Measurements from ENCODE around the gene ATXN7L1.

The ATXN7L1 gene

GRCh38 chr7:105664816-105665525 lies 211.4 kb downstream of the ATXN7L1 start:
- Histone ChIP-seq H3K27ac (ENCODE audit: low read depth, low read length) (no peak overlapping the region), H3K9me3 (ENCODE audit: control insufficient read depth in 1 of 2, low read length in 2 of 2) (no peaks in the 10 kb centered on the region), H3K4me1 (ENCODE audit: control insufficient read depth in 1 of 2, insufficient read depth in 2 of 2, low read length in 2 of 2) (no peaks in the 10 kb centered on the region), H3K27me3 (ENCODE audit: control insufficient read depth in 1 of 2, insufficient read depth in 2 of 2, low read length in 2 of 2) (no peaks in the 10 kb centered on the region), H3K4me3 (ENCODE audit: low read depth in 1 of 2, low read length in 2 of 2) (no peak overlapping the region), H3K9ac (ENCODE audit: low read depth in 1 of 2, low read length in 2 of 2) (no peak overlapping the region), H3K36me3 (ENCODE audit: control insufficient read depth in 1 of 2, insufficient read depth in 2 of 2, low read length in 2 of 2) (peaks cover 16 to 24% of the 10 kb centered on the region in 2 donors)

GRCh38 chr7:105662998-105663397 lies 213.4 kb downstream of the ATXN7L1 start:
- no peak overlapping the region for H3K27ac ChIP-seq (ENCODE audit: low read depth, low read length)
- H3K36me3 ChIP-seq (ENCODE audit: control insufficient read depth in 1 of 2, insufficient read depth in 2 of 2, low read length in 2 of 2), result peaks cover 16 to 24% of the 10 kb centered on the region in 2 donors
- no peaks in the 10 kb centered on the region for H3K4me1 ChIP-seq (ENCODE audit: control insufficient read depth in 1 of 2, insufficient read depth in 2 of 2, low read length in 2 of 2)
- no peak overlapping the region for H3K4me3 ChIP-seq (ENCODE audit: low read depth in 1 of 2, low read length in 2 of 2)
- H3K27me3 ChIP-seq (ENCODE audit: control insufficient read depth in 1 of 2, insufficient read depth in 2 of 2, low read length in 2 of 2), result no peaks in the 10 kb centered on the region
- no peak overlapping the region for H3K9ac ChIP-seq (ENCODE audit: low read depth in 1 of 2, low read length in 2 of 2)
- no peaks in the 10 kb centered on the region for H3K9me3 ChIP-seq (ENCODE audit: control insufficient read depth in 1 of 2, low read length in 2 of 2)

DNA sequence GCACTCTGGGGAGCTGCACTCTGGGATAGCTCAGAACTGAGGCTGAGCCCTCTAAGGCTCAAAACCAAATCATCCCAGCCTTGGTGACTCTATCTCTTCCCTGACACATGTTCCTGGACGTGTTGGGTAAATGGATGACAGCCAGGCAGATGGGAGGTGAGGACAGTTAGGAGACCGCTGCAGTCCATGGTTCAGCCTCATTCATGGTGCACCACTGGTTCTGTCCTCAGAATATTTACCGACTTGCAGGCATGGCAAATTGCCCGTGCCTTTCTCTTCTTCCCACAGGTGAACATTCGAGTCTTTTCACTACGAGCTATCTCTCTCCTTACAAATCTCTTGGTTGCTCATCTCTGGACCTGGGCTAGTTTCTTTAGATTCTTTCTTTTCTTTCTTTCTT lies 214.8 kb downstream of the ATXN7L1 start:
- no peak overlapping the region for H3K27ac ChIP-seq (ENCODE audit: low read depth, low read length)
- H3K9ac ChIP-seq (ENCODE audit: low read depth in 1 of 2, low read length in 2 of 2), result no peak overlapping the region
- H3K4me1 ChIP-seq (ENCODE audit: control insufficient read depth in 1 of 2, insufficient read depth in 2 of 2, low read length in 2 of 2), result no peaks in the 10 kb centered on the region
- peaks cover 16 to 24% of the 10 kb centered on the region in 2 donors for H3K36me3 ChIP-seq (ENCODE audit: control insufficient read depth in 1 of 2, insufficient read depth in 2 of 2, low read length in 2 of 2)
- no peaks in the 10 kb centered on the region for H3K9me3 ChIP-seq (ENCODE audit: control insufficient read depth in 1 of 2, low read length in 2 of 2)
- H3K4me3 ChIP-seq (ENCODE audit: low read depth in 1 of 2, low read length in 2 of 2), result no peak overlapping the region
- H3K27me3 ChIP-seq (ENCODE audit: control insufficient read depth in 1 of 2, insufficient read depth in 2 of 2, low read length in 2 of 2), result no peaks in the 10 kb centered on the region

DNA sequence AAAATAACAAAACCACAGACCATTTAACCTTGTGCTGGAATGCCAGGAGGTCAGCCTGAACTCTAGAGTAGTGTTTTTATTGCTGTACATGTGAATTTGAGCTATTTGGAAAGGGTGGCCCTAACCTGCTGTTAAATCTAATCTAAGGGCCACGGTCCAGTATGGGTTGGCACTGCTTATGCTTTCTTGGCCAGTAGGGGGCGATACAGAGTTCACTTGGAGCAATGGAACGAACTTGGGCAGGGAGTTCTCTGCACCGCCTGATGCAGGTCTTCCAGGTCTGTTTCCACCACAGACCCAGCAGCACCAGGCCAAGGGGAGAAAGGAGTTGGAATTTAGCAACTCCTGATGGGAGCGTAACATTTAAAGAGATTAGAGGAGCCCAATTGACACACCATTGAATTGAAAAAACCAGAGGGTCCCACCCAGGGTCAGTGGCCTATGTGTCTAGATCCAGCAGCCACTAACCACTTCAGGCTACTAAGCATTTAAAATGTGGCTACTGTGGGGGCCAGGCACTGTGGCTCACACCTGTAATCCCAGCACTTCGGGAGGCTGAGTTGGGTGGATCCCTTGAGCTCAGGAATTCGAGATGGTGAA lies 219.4 kb downstream of the ATXN7L1 start:
- Histone ChIP-seq H3K9ac (ENCODE audit: low read depth in 1 of 2, low read length in 2 of 2) (no peak overlapping the region), H3K36me3 (ENCODE audit: control insufficient read depth in 1 of 2, insufficient read depth in 2 of 2, low read length in 2 of 2) (peaks cover 8 to 9% of the 10 kb centered on the region in 2 donors), H3K4me3 (ENCODE audit: low read depth in 1 of 2, low read length in 2 of 2) (no peak overlapping the region), H3K9me3 (ENCODE audit: control insufficient read depth in 1 of 2, low read length in 2 of 2) (no peaks in the 10 kb centered on the region), H3K4me1 (ENCODE audit: control insufficient read depth in 1 of 2, insufficient read depth in 2 of 2, low read length in 2 of 2) (peaks cover 0 to 5% of the 10 kb centered on the region in 2 donors), H3K27ac (ENCODE audit: low read depth, low read length) (no peak overlapping the region), H3K27me3 (ENCODE audit: control insufficient read depth in 1 of 2, insufficient read depth in 2 of 2, low read length in 2 of 2) (no peaks in the 10 kb centered on the region)

- no peaks in the 10 kb centered on the region for H3K9me3 ChIP-seq (ENCODE audit: control insufficient read depth in 1 of 2, low read length in 2 of 2)
- H3K9ac ChIP-seq (ENCODE audit: low read depth in 1 of 2, low read length in 2 of 2), result no peak overlapping the region
Observed at GRCh38 chr7:105655500-105656380, 220.7 kb downstream of the ATXN7L1 start.

DNA sequence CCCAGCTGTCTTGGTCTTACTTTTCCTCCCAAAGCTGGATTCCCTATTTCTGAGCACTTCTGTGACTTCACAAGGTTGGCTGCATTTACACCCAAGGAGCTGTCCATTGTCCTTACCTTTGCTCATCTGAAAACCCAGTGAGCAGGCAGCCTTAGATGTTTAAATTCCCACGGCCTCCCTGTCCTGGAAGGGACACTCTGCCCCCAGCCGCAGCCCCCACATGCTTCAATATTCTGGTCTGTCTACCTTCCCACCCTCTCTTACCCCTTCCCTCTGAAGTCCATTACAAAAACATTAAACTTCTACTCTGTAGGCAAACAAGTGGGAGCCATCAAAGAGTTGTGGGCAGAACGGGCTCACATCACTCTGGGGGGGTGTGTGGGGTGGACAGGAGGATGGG lies 221.3 kb downstream of the ATXN7L1 start:
- Histone ChIP-seq H3K9ac (ENCODE audit: low read depth in 1 of 2, low read length in 2 of 2) (no peak overlapping the region), H3K27ac (ENCODE audit: low read depth, low read length) (no peak overlapping the region), H3K4me3 (ENCODE audit: low read depth in 1 of 2, low read length in 2 of 2) (no peak overlapping the region), H3K27me3 (ENCODE audit: control insufficient read depth in 1 of 2, insufficient read depth in 2 of 2, low read length in 2 of 2) (no peaks in the 10 kb centered on the region), H3K36me3 (ENCODE audit: control insufficient read depth in 1 of 2, insufficient read depth in 2 of 2, low read length in 2 of 2) (peaks cover 3 to 14% of the 10 kb centered on the region in 2 donors), H3K9me3 (ENCODE audit: control insufficient read depth in 1 of 2, low read length in 2 of 2) (no peaks in the 10 kb centered on the region), H3K4me1 (ENCODE audit: control insufficient read depth in 1 of 2, insufficient read depth in 2 of 2, low read length in 2 of 2) (peaks cover 0 to 5% of the 10 kb centered on the region in 2 donors)

More at GRCh38 chr7:105655500-105656380, 220.7 kb downstream of the ATXN7L1 start:
- H3K4me3 ChIP-seq (ENCODE audit: low read depth in 1 of 2, low read length in 2 of 2), result no peak overlapping the region
- H3K4me1 ChIP-seq (ENCODE audit: control insufficient read depth in 1 of 2, insufficient read depth in 2 of 2, low read length in 2 of 2), result peaks cover 0 to 5% of the 10 kb centered on the region in 2 donors
- no peak overlapping the region for H3K27ac ChIP-seq (ENCODE audit: low read depth, low read length)
- no peaks in the 10 kb centered on the region for H3K27me3 ChIP-seq (ENCODE audit: control insufficient read depth in 1 of 2, insufficient read depth in 2 of 2, low read length in 2 of 2)
- peaks cover 0 to 13% of the 10 kb centered on the region in 2 donors for H3K36me3 ChIP-seq (ENCODE audit: control insufficient read depth in 1 of 2, insufficient read depth in 2 of 2, low read length in 2 of 2)

GRCh38 chr7:105654095-105654686 lies 222.2 kb downstream of the ATXN7L1 start:
- no peak overlapping the region for H3K27ac ChIP-seq (ENCODE audit: low read depth, low read length)

GRCh38 chr7:105653441-105654005 lies 222.9 kb downstream of the ATXN7L1 start:
- Histone ChIP-seq H3K4me1 (ENCODE audit: control insufficient read depth in 1 of 2, insufficient read depth in 2 of 2, low read length in 2 of 2) (peaks cover 5 to 12% of the 10 kb centered on the region in 2 donors), H3K36me3 (ENCODE audit: control insufficient read depth in 1 of 2, insufficient read depth in 2 of 2, low read length in 2 of 2) (peaks cover 3 to 14% of the 10 kb centered on the region in 2 donors), H3K27ac (ENCODE audit: low read depth, low read length) (no peak overlapping the region), H3K9ac (ENCODE audit: low read depth in 1 of 2, low read length in 2 of 2) (no peak overlapping the region), H3K9me3 (ENCODE audit: control insufficient read depth in 1 of 2, low read length in 2 of 2) (no peaks in the 10 kb centered on the region), H3K27me3 (ENCODE audit: control insufficient read depth in 1 of 2, insufficient read depth in 2 of 2, low read length in 2 of 2) (no peaks in the 10 kb centered on the region), H3K4me3 (ENCODE audit: low read depth in 1 of 2, low read length in 2 of 2) (no peak overlapping the region)

More at GRCh38 chr7:105654095-105654686, 222.2 kb downstream of the ATXN7L1 start:
- Histone ChIP-seq H3K9me3 (ENCODE audit: control insufficient read depth in 1 of 2, low read length in 2 of 2) (no peaks in the 10 kb centered on the region), H3K4me1 (ENCODE audit: control insufficient read depth in 1 of 2, insufficient read depth in 2 of 2, low read length in 2 of 2) (peaks cover under 1 to 6% of the 10 kb centered on the region in 2 donors), H3K27me3 (ENCODE audit: control insufficient read depth in 1 of 2, insufficient read depth in 2 of 2, low read length in 2 of 2) (no peaks in the 10 kb centered on the region), H3K36me3 (ENCODE audit: control insufficient read depth in 1 of 2, insufficient read depth in 2 of 2, low read length in 2 of 2) (peaks cover 3 to 14% of the 10 kb centered on the region in 2 donors), H3K4me3 (ENCODE audit: low read depth in 1 of 2, low read length in 2 of 2) (no peak overlapping the region), H3K9ac (ENCODE audit: low read depth in 1 of 2, low read length in 2 of 2) (no peak overlapping the region)

DNA sequence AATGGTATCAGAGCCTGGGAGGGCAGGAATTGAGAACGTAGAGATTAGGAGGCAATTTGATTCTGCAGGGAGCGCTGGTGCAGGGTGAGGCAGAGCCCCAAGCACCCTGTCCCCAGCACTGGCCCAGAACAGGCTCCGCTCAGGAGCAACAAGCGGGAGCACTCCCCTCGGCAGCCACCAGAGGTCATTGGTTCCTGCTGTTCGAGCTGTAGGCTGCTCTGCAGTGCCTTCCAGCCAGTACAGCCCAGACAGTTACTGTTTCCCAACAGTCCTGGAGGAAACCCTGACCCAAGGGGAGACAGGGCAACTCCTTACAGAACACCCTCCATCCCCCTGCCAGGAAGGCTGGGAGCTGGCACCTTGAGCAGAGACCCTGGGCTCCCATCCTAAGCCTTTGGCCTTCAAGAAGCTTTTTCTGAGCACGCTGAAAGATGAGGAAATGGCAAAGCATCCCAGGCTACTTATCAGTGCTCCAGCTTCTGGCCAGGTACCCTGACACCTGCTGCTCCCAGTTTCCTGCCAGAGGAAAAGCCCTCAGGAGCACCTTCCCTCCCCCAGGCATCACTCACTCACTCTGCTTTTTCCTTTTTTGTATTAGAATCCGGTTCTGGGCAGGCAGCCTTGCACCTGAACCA lies 223.9 kb downstream of the ATXN7L1 start:
- Histone ChIP-seq H3K9ac (ENCODE audit: low read depth in 1 of 2, low read length in 2 of 2) (no peak overlapping the region), H3K4me1 (ENCODE audit: control insufficient read depth in 1 of 2, insufficient read depth in 2 of 2, low read length in 2 of 2) (peaks cover 5 to 14% of the 10 kb centered on the region in 2 donors), H3K9me3 (ENCODE audit: control insufficient read depth in 1 of 2, low read length in 2 of 2) (no peaks in the 10 kb centered on the region), H3K27me3 (ENCODE audit: control insufficient read depth in 1 of 2, insufficient read depth in 2 of 2, low read length in 2 of 2) (no peaks in the 10 kb centered on the region), H3K27ac (ENCODE audit: low read depth, low read length) (no peak overlapping the region), H3K36me3 (ENCODE audit: control insufficient read depth in 1 of 2, insufficient read depth in 2 of 2, low read length in 2 of 2) (peaks cover 3 to 14% of the 10 kb centered on the region in 2 donors), H3K4me3 (ENCODE audit: low read depth in 1 of 2, low read length in 2 of 2) (no peak overlapping the region)

Data from duodenal mucosa (tissue), 2 donors.